Activated naive CD4-positive, alpha-beta T cell treated with anti-CD3 and anti-CD28 coated beads for 36 hours (primary cell): ENCODE data around the gene ZNF480. TPM values are rescaled to one million over a fixed set of nuclear protein-coding genes. Genes with fewer than 3 reads are reported as not detected.
A peak's percentile ranks its signal among the peaks of the same experiment; 100 is the strongest.
"Not testable (repeated sequence)": the region's sequence is repeated elsewhere in the genome, so short reads cannot be mapped to it uniquely, and the experiment has no call there.

Experiments used
- CTCF ChIA-PET: fragments of 350-600 bp; sonication (Branson Sonifier 250); formaldehyde crosslinking; loops from one replicate; lab custom pipeline; 2021; ENCODE audit warnings: antibody characterized with exemption; lab: Charles Lee
- DNase-seq: peaks from one replicate; pipeline ENCODE4 v3.0.0-alpha.2; 2020
- H3K27ac Mint-ChIP-seq: one replicate; pipeline ENCODE4 v1.8.0; 2021; ENCODE audit warnings: mild to moderate bottlenecking, mixed read lengths
- H3K27me3 Mint-ChIP-seq: one replicate; pipeline ENCODE4 v1.8.0; 2021; ENCODE audit warnings: low read depth, mixed read lengths
- H3K36me3 Mint-ChIP-seq: one replicate; pipeline ENCODE4 v1.8.0; 2021; ENCODE audit warnings: low read depth, mixed read lengths
- H3K4me1 Mint-ChIP-seq: one replicate; pipeline ENCODE4 v1.8.0; 2021; ENCODE audit warnings: low read depth, mixed read lengths
- H3K4me3 Mint-ChIP-seq: one replicate; pipeline ENCODE4 v1.8.0; 2021; ENCODE audit warnings: mild to moderate bottlenecking, moderate library complexity, mixed read lengths
- H3K9me3 Mint-ChIP-seq: one replicate; pipeline ENCODE4 v1.8.0; 2021; ENCODE audit warnings: mixed read lengths
- intact Hi-C: fragments of 100-400 bp; cut with micrococcal nuclease; formaldehyde crosslinking; loops from one replicate; pipeline ENCODE4 v1.15.1; 2023
- total RNA-seq, 2 experiments: library from RNA; stranded (reverse); gene quantifications; one replicate each; pipeline ENCODE4 v1.2.3, GENCODE V29; 2021

The ZNF480 gene
- 1 to 10 TPM; 3.7 to 4.2 TPM for total RNA-seq

- H3K9me3 Mint-ChIP-seq = peaks cover 50% of the 10 kb centered on the region
- H3K4me3 Mint-ChIP-seq = peak within 1 kb of the TSS; percentile 91
- peaks cover 2% of the 10 kb centered on the region for H3K27me3 Mint-ChIP-seq
- DNase-seq = peak; percentile 80
- CTCF ChIA-PET = no interaction called here
- H3K27ac Mint-ChIP-seq = peak within 1 kb of the TSS; percentile 90
- H3K4me1 Mint-ChIP-seq = peaks cover 15% of the 10 kb centered on the region
- intact Hi-C loops = loop anchor here (2.0 kb wide), 1 partner anchor 28 kb away; the partner anchor contains the start of gene ZNF766
- peaks cover 62% of the 10 kb centered on the region for H3K36me3 Mint-ChIP-seq
These were observed at the start of gene ZNF480 for GRCh38 chr19:52296773-52297600. Gene ZNF480, plus strand, starts transcription at chr19:52297169. Its CDS starts 3,244 bp downstream, at chr19:52300413.

- Mint-ChIP-seq H3K27ac (no peak overlapping the region), H3K27me3 (no peaks in the 10 kb centered on the region), H3K4me3 (no peak overlapping the region), H3K9me3 (no peaks in the 10 kb centered on the region), H3K36me3 (no peaks in the 10 kb centered on the region), H3K4me1 (no peaks in the 10 kb centered on the region)
- CTCF ChIA-PET = interaction anchor here (0.6 to 2.3 kb wide), 6 partner anchors 11 to 506 kb away, joined by 3 to 6 read pairs (median 3); no protein-coding TSS in a partner anchor
- peak; percentile 85 for DNase-seq
- intact Hi-C loops = loop anchor here (1.0 kb wide), 2 partner anchors 500 to 745 kb away; no protein-coding TSS in a partner anchor
These were observed 48.7 kb upstream of the ZNF480 start for GRCh38 chr19:52248241-52248640.

DNA sequence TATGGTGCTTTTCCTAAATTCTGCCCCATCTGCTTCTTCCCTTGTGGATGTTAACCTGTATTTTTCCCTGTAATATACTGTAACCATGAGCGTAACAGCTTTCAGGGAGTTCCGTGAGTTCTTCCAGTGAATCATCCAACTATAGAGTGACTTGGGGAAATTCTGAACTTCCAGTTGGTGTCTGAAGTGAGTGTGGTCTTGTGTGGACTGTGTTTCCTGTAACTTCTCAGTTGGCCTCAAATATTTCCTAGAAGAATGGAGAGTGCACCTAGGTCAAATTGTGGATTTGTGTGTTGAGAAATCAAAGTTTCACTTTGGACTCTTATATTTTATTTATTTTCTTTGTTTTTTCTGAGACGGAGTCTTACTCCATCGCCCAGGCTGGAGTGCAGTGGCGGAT lies 38.5 kb upstream of the ZNF480 start:
- CTCF ChIA-PET = no interaction called here
- DNase-seq = no peak
- H3K9me3 Mint-ChIP-seq = peaks cover 4% of the 10 kb centered on the region
- H3K4me1 Mint-ChIP-seq = no peaks in the 10 kb centered on the region
- intact Hi-C loops = no loop called here
- H3K27me3 Mint-ChIP-seq = no peaks in the 10 kb centered on the region
- no peak overlapping the region for H3K4me3 Mint-ChIP-seq
- peaks cover 2% of the 10 kb centered on the region for H3K36me3 Mint-ChIP-seq
- H3K27ac Mint-ChIP-seq = no peak overlapping the region

GRCh38 chr19:52265556-52265955 lies 31.4 kb upstream of the ZNF480 start:
- not testable (repeated sequence) for H3K4me1 Mint-ChIP-seq, H3K36me3 Mint-ChIP-seq, H3K27ac Mint-ChIP-seq, H3K27me3 Mint-ChIP-seq, H3K9me3 Mint-ChIP-seq, H3K4me3 Mint-ChIP-seq
- CTCF ChIA-PET = interaction anchor here (1.3 kb wide), 1 partner anchor 484 kb away, joined by 3 read pairs; no protein-coding TSS in a partner anchor
- DNase-seq = peak; percentile 18
- intact Hi-C loops = loop anchor here (5.0 kb wide), 2 partner anchors 72 to 262 kb away; partner anchors contain the start of genes ZNF610 and ZNF808

GRCh38 chr19:52269338-52270261 lies 27.4 kb upstream of the ZNF480 start, which contains the start of gene ZNF766:
Gene ZNF766, plus strand, starts transcription at chr19:52269587. Its CDS starts 27 bp downstream, at chr19:52269614.
- Mint-ChIP-seq H3K27ac (peak within 1 kb of the TSS; percentile 91), H3K4me1 (peaks cover 27% of the 10 kb centered on the region), H3K27me3 (no peaks in the 10 kb centered on the region), H3K36me3 (peaks cover 42% of the 10 kb centered on the region), H3K4me3 (peak within 1 kb of the TSS; percentile 96), H3K9me3 (peaks cover 27% of the 10 kb centered on the region)
- CTCF ChIA-PET = no interaction called here
- DNase-seq = peak; percentile 98
- intact Hi-C loops = loop anchor here (1.0 to 5.0 kb wide), 5 partner anchors 27 to 258 kb away; partner anchors contain the start of genes ZNF480, ZNF610, ZNF616 and ZNF808

DNA sequence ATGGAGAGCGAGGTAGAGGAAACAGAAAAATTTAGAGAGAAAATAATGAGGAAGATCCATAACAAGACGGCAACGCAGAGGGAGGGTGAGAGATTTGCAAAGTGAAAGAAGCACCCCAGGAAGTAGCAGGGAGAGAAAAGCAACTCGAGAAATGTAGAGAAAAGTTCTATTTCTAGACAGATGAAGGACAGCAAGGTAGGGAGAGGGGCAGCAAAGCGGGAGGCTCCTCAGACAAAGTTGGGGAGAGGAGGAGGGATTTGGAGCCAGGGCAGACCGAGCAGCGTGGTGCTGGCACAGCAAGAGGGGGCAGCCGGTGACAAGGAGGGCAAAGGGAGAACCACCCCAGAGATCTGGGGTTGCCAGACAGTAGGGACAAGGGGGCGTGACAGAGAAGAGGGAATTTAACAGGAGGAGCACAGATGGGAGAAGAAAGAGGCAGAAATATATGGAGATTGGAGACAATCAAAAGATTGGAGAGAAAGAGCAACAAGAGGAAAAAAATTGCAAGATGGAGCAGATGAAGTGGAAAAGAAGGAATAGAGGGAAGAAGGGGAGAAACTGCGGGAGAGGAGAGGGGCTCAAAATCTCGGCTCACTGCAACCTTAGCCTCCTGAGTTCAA lies 26.6 kb upstream of the ZNF480 start:
- intact Hi-C loops = no loop called here
- DNase-seq = peak; percentile 7
- peaks cover 32% of the 10 kb centered on the region for H3K9me3 Mint-ChIP-seq
- H3K4me1 Mint-ChIP-seq = peaks cover 28% of the 10 kb centered on the region
- no peaks in the 10 kb centered on the region for H3K27me3 Mint-ChIP-seq
- CTCF ChIA-PET = no interaction called here
- peak overlapping the region; percentile 91 for H3K27ac Mint-ChIP-seq
- H3K4me3 Mint-ChIP-seq = peak overlapping the region; percentile 96
- peaks cover 48% of the 10 kb centered on the region for H3K36me3 Mint-ChIP-seq

DNA sequence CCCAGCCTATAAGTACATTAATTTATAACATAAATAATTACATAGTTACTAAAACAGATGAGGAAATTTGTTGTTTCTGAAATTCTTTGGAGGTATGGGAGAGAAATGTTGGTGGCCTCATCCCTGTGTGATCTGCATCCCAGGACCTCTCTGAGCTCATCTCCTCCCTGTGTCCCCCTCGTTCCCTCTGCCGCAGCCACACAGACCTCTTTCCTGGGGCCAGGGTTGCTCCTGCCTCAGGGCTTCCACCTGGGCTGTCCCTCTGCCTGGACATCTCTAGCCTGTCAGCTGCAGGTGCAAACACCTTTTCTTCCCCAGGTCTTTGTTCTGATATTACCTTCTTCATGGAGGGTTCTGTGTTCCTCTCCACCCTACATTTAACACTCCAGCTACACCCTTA lies 23.7 kb upstream of the ZNF480 start:
- peaks cover 44% of the 10 kb centered on the region for H3K4me1 Mint-ChIP-seq
- H3K36me3 Mint-ChIP-seq = peaks cover 74% of the 10 kb centered on the region
- CTCF ChIA-PET = no interaction called here
- H3K9me3 Mint-ChIP-seq = peaks cover 47% of the 10 kb centered on the region
- no peak overlapping the region for H3K4me3 Mint-ChIP-seq
- DNase-seq = no peak
- H3K27me3 Mint-ChIP-seq = no peaks in the 10 kb centered on the region
- intact Hi-C loops = no loop called here
- H3K27ac Mint-ChIP-seq = no peak overlapping the region

DNA sequence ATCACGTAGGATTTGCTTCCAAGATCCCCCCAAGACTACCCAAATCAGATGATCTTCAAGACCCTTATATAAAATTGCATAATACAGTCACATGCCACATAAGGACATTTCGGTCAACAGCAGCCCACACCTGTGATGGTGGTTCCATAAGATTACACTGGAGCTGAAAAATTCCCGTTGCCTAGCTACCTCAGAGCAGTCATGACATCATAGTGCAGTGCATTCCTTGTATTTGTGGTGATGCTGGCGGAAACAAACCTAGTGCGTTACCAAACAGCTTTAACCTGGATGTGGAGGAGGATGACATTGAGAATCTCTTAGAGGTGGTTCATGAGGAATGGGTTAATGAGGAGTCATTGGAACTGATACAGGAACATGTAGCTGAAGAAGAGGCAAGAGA lies 22.8 kb upstream of the ZNF480 start:
- Mint-ChIP-seq H3K4me1 (peaks cover 49% of the 10 kb centered on the region), H3K27ac (no peak overlapping the region), H3K4me3 (no peak overlapping the region), H3K36me3 (peaks cover 83% of the 10 kb centered on the region), H3K27me3 (no peaks in the 10 kb centered on the region), H3K9me3 (peaks cover 55% of the 10 kb centered on the region)
- DNase-seq = no peak
- CTCF ChIA-PET = no interaction called here
- intact Hi-C loops = no loop called here

- CTCF ChIA-PET = no interaction called here
- Mint-ChIP-seq H3K27me3 (no peaks in the 10 kb centered on the region), H3K36me3 (peaks cover 79% of the 10 kb centered on the region), H3K4me3 (no peak overlapping the region), H3K27ac (no peak overlapping the region), H3K9me3 (peaks cover 56% of the 10 kb centered on the region), H3K4me1 (peaks cover 41% of the 10 kb centered on the region)
- no peak for DNase-seq
- intact Hi-C loops = no loop called here
These were observed 21.0 kb upstream of the ZNF480 start for GRCh38 chr19:52275988-52276387.

- peaks cover 56% of the 10 kb centered on the region for H3K9me3 Mint-ChIP-seq
- H3K36me3 Mint-ChIP-seq = peaks cover 79% of the 10 kb centered on the region
- no peak overlapping the region for H3K27ac Mint-ChIP-seq
- CTCF ChIA-PET = interaction anchor here (0.7 kb wide), 1 partner anchor 40 kb away, joined by 3 read pairs; no protein-coding TSS in a partner anchor
- DNase-seq = no peak
- intact Hi-C loops = no loop called here
- H3K27me3 Mint-ChIP-seq = no peaks in the 10 kb centered on the region
- no peak overlapping the region for H3K4me3 Mint-ChIP-seq
- peaks cover 32% of the 10 kb centered on the region for H3K4me1 Mint-ChIP-seq
These were observed 19.5 kb upstream of the ZNF480 start for GRCh38 chr19:52277471-52277870.

- H3K27me3 Mint-ChIP-seq = no peaks in the 10 kb centered on the region
- no peak overlapping the region for H3K27ac Mint-ChIP-seq
- intact Hi-C loops = no loop called here
- H3K4me3 Mint-ChIP-seq = no peak overlapping the region
- CTCF ChIA-PET = no interaction called here
- peaks cover 93% of the 10 kb centered on the region for H3K36me3 Mint-ChIP-seq
- H3K9me3 Mint-ChIP-seq = peaks cover 59% of the 10 kb centered on the region
- DNase-seq = no peak
- H3K4me1 Mint-ChIP-seq = no peaks in the 10 kb centered on the region
These were observed 10.7 kb upstream of the ZNF480 start for GRCh38 chr19:52286256-52286655.
